ENCODE results near the gene RNASEH2A. TPM values are rescaled to one million over a fixed set of nuclear protein-coding genes. Genes with fewer than 3 reads are reported as not detected.

Gene RNASEH2A
- total and polyA plus RNA-seq, 12 donors: 1.8 to 11.5 (median 5.0) TPM

DNA sequence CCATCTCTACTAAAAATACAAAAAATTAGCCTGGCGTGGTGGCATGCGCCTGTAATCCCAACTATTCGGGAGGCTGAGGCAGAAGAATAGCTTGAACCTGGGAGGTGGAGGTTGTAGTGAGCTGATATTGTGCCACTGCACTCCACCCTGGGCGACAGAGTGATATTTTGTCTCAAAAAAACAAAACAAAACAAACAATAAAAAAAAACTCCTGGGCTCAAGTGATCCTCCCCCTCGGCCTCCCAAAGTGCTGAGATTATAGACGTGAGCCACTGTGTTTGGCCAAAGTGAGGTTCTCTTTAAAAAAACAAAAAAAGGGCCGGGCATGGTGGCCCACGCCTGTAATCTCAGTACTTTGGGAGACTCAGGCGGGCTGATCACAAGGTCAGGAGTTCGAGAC is 18.9 kb upstream of the RNASEH2A start:
- H3K4me1 ChIP-seq (replicated peaks in 1 of 2): peaks cover 36 to 61% of the 10 kb centered on the region in 2 donors
- intact Hi-C loops (cut with DNase I): no loop called here
- H3K9me3 ChIP-seq (replicated peaks in 1 of 3): no peaks in the 10 kb centered on the region
- no peaks in the 10 kb centered on the region for H3K36me3 ChIP-seq (replicated peaks in 1 of 2)
- H3K27ac ChIP-seq: peak overlapping the region; percentile 95 to 99 (median 97)
- TF ChIP-seq, protein P1, sequence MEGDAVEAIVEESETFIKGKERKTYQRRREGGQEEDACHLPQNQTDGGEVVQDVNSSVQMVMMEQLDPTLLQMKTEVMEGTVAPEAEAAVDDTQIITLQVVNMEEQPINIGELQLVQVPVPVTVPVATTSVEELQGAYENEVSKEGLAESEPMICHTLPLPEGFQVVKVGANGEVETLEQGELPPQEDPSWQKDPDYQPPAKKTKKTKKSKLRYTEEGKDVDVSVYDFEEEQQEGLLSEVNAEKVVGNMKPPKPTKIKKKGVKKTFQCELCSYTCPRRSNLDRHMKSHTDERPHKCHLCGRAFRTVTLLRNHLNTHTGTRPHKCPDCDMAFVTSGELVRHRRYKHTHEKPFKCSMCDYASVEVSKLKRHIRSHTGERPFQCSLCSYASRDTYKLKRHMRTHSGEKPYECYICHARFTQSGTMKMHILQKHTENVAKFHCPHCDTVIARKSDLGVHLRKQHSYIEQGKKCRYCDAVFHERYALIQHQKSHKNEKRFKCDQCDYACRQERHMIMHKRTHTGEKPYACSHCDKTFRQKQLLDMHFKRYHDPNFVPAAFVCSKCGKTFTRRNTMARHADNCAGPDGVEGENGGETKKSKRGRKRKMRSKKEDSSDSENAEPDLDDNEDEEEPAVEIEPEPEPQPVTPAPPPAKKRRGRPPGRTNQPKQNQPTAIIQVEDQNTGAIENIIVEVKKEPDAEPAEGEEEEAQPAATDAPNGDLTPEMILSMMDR (IDR thresholded peaks at IDR 0.05): no peak
- TF ChIP-seq POLR2A (IDR thresholded peaks at IDR 0.05): no peak
- no peaks in the 10 kb centered on the region for H3K27me3 ChIP-seq
- no peak overlapping the region for H3K4me3 ChIP-seq
- 72 to 84% (median 77%) methylated on average over 10 of the region's 10 CpGs for WGBS, 4 donors
- DNase-seq: peak in 2 of 7 donors; percentile 20 to 49

DNA sequence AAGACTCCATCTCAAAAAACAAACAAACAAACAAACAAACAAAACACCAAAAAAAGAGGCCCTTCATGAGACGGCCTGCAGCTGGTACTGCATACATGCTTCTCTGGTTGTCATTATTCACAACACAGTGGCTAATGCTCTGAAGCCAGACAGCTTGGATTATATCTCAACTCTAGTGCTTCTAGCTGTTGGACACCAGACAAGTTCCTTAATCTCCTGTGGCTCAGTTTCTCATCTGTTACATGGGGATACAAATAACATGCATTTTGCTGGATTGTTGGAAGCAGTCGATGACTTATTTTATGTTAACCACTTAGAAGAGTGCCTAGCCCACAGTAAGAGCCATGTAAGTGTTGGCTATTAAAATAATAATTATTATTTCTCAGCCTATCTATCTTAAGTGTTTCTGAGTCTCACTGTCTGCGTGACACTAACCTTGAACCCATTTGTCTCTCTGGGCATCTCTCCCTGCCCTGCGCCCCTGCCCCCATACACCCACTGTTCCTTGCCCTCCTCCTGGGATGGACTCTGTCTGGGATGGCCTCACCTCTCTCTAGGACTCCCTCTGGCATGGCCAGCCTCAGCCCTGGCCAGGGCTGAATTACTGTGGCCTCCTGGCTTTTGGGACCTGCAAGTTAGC is 18.2 kb upstream of the RNASEH2A start:
- no peaks in the 10 kb centered on the region for H3K9me3 ChIP-seq (replicated peaks in 1 of 3)
- H3K4me1 ChIP-seq (replicated peaks in 1 of 2): peaks cover 30 to 57% of the 10 kb centered on the region in 2 donors
- peak overlapping the region; percentile 95 to 99 (median 97) for H3K27ac ChIP-seq
- no peaks in the 10 kb centered on the region for H3K36me3 ChIP-seq (replicated peaks in 1 of 2)
- no peaks in the 10 kb centered on the region for H3K27me3 ChIP-seq
- 32 to 46% (median 41%) methylated on average over 4 of the region's 4 CpGs for WGBS, 4 donors
- H3K4me3 ChIP-seq: peak overlapping the region in 1 of 4 donors; percentile 77
- intact Hi-C loops (cut with DNase I): no loop called here
- TF ChIP-seq, protein P1 (IDR thresholded peaks at IDR 0.05): no peak
- TF ChIP-seq POLR2A (IDR thresholded peaks at IDR 0.05): no peak
- DNase-seq: peak in 2 of 7 donors; percentile 21 to 51

DNA sequence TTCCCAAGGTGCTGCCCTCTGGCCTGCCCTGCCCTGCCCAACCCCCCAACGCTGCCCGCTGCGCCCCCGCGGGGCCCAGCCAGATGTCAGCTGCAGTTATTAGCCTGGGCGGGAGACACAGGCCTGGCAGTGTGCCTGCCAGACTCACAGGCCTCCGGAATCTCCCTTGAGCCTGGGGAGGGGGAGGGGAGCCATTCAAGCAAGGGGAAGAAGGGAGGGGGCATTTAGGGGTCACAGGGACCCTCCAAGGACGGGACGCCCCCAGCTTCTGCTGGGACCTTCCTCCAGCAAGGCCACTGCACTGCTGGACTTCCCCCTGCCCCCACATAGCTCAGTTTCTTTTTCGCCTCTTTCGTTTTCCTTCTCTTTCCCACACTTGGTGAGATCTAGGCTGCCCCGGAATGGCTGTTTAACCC is 17.7 kb upstream of the RNASEH2A start:
- Histone ChIP-seq H3K4me1 (replicated peaks in 1 of 2) (peaks cover 25 to 51% of the 10 kb centered on the region in 2 donors), H3K9me3 (replicated peaks in 1 of 3) (no peaks in the 10 kb centered on the region), H3K27ac (peak overlapping the region; percentile 95 to 99 (median 97)), H3K4me3 (peak overlapping the region in 2 of 4 donors; percentile 1 to 77), H3K27me3 (no peaks in the 10 kb centered on the region), H3K36me3 (replicated peaks in 1 of 2) (no peaks in the 10 kb centered on the region)
- DNase-seq: peak; percentile 85 to 92 (median 88)
- 0 to 2% (median 1%) methylated on average over 8 to 12 of the region's 12 CpGs for WGBS, 4 donors
- intact Hi-C loops (cut with DNase I): no loop called here
- TF ChIP-seq POLR2A (IDR thresholded peaks at IDR 0.05): peak in 1 of 2 donors; percentile 24
- TF ChIP-seq, protein P1 (IDR thresholded peaks at IDR 0.05): no peak

DNA sequence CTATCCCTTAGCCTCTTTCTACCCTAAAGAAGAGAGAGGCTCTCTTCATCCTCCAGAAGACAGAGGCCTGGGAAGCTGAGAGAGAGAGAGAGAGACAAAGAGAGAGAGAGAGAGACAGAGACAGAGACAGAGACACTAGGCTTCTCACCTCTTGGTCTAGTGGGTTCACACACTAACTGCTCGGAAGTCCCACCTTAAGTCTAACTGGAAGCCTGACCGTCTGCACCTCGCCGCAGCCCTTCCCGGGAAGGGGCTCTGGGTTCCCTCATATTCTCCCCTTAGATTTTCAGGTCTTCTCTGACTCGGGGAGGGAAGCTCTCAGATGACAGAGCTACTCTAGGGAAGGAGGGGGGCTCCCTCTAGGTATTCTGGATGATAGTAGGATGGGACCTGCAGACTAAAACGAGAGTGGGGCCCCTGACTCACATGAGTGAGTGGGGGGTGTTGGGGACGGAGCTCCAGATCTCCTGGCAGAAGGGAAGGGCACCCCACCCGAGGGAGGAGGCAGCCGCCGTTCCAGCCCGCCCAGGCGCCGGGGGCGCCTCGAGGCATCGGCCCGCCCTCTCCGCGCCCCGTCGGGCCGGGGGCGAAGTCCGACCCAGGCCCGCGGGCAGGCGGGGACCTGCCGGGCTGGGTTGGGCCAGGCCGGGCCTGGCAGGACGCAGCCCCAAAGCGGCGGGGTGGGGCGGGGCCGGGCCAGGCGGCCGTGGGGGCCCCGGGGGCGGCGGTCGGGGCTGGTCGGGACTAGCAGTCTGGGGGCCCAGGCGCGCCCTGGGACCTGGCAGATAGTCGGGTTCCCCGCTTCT is 17.1 kb upstream of the RNASEH2A start:
- no peaks in the 10 kb centered on the region for H3K9me3 ChIP-seq (replicated peaks in 1 of 3)
- 1 to 7% (median 2%) methylated on average over 7 to 46 of the region's 46 CpGs for WGBS, 4 donors
- H3K36me3 ChIP-seq (replicated peaks in 1 of 2): no peaks in the 10 kb centered on the region
- intact Hi-C loops (cut with DNase I): no loop called here
- peaks cover 25 to 49% of the 10 kb centered on the region in 2 donors for H3K4me1 ChIP-seq (replicated peaks in 1 of 2)
- peak in 1 of 2 donors; percentile 35 for TF ChIP-seq POLR2A (IDR thresholded peaks at IDR 0.05)
- TF ChIP-seq, protein P1 (IDR thresholded peaks at IDR 0.05): no peak
- DNase-seq: peak in 2 of 7 donors; percentile 55 to 56
- peak overlapping the region in 3 of 4 donors; percentile 1 to 77 (median 44) for H3K4me3 ChIP-seq
- no peaks in the 10 kb centered on the region for H3K27me3 ChIP-seq
- H3K27ac ChIP-seq: peak overlapping the region; percentile 97 to 100 (median 99)

All from adrenal gland (tissue), 12 donors.